ENCODE results near the gene NTN5. TPM values are rescaled to one million over a fixed set of nuclear protein-coding genes. Genes with fewer than 3 reads are reported as not detected.
A peak's percentile ranks its signal among the peaks of the same experiment; 100 is the strongest.

Gene NTN5
- total RNA-seq, 1 experiment from 2014 or later, result 2.9 TPM

- CTCF ChIA-PET, result interaction anchor here (0.6 to 1.4 kb wide), 5 partner anchors 19 to 349 kb away, joined by 3 to 4 read pairs (median 4); no protein-coding TSS in a partner anchor
- Histone ChIP-seq H3K36me3 (ENCODE audit: low read depth) (no peaks in the 10 kb centered on the region), H3K4me1 (replicated peaks; ENCODE audit: insufficient read depth) (peaks cover 32% of the 10 kb centered on the region), H3K79me2 (ENCODE audit: low read depth) (no peaks in the 10 kb centered on the region), H3K27ac (no peak overlapping the region), H3K9me2 (ENCODE audit: insufficient read depth) (no peaks in the 10 kb centered on the region), H3K4me2 (peak overlapping the region; percentile 39), H3F3A (ENCODE audit: insufficient read depth, low read depth) (peaks cover 20% of the 10 kb centered on the region; the same call in 1 of the 2 replicates), H3K9me3 (ENCODE audit: insufficient read depth, low read depth) (no peaks in the 10 kb centered on the region), H3K4me3 (no peak overlapping the region), H3K27me3 (ENCODE audit: insufficient read depth, low read depth) (no peaks in the 10 kb centered on the region), H4K20me1 (ENCODE audit: insufficient read depth) (no peaks in the 10 kb centered on the region), H2AFZ (no peak overlapping the region)
- POLR2A ChIA-PET (ENCODE audit: unreplicated experiment), result interaction anchor here (0.6 kb wide), 1 partner anchor 73 kb away, joined by 10 read pairs; no protein-coding TSS in a partner anchor
- BruUV-seq (replicated peaks), result no TSS peak
- TF ChIP-seq CTCF (conservative IDR thresholded peaks at IDR 0.05) (peak; percentile 92), EZH2 (IDR thresholded peaks at IDR 0.05; ENCODE audit: low read depth) (no peak)
- DNase-seq, result peak; percentile 71 to 72
- intact Hi-C loops (cut with micrococcal nuclease; ENCODE audit: unreplicated experiment), result loop anchor here (1.0 to 5.0 kb wide), 4 partner anchors 62 to 160 kb away; partner anchors contain the start of gene FUT1
Observed at GRCh38 chr19:48674921-48675824, 2.4 kb upstream of the NTN5 start.

GRCh38 chr19:48674216-48674809, 1.5 kb upstream of the NTN5 start:
- intact Hi-C loops (cut with micrococcal nuclease; ENCODE audit: unreplicated experiment), result loop anchor here (2.0 kb wide), 1 partner anchor 110 kb away; no protein-coding TSS in a partner anchor
- Histone ChIP-seq H3K4me1 (replicated peaks; ENCODE audit: insufficient read depth) (peaks cover 32% of the 10 kb centered on the region), H3K27ac (no peak overlapping the region), H2AFZ (no peak overlapping the region), H3K36me3 (ENCODE audit: low read depth) (no peaks in the 10 kb centered on the region), H3F3A (ENCODE audit: insufficient read depth, low read depth) (peaks cover 20% of the 10 kb centered on the region; the same call in 1 of the 2 replicates), H3K9me3 (ENCODE audit: insufficient read depth, low read depth) (no peaks in the 10 kb centered on the region), H3K27me3 (ENCODE audit: insufficient read depth, low read depth) (no peaks in the 10 kb centered on the region), H3K9me2 (ENCODE audit: insufficient read depth) (no peaks in the 10 kb centered on the region), H3K79me2 (ENCODE audit: low read depth) (no peaks in the 10 kb centered on the region), H4K20me1 (ENCODE audit: insufficient read depth) (no peaks in the 10 kb centered on the region), H3K4me3 (no peak overlapping the region), H3K4me2 (no peak overlapping the region)
- TF ChIP-seq EZH2 (IDR thresholded peaks at IDR 0.05; ENCODE audit: low read depth) (no peak), CTCF (conservative IDR thresholded peaks at IDR 0.05) (no peak)
- ChIA-PET POLR2A (ENCODE audit: unreplicated experiment) (no interaction called here), CTCF (interaction anchor here (0.6 to 1.2 kb wide), 3 partner anchors 17 to 106 kb away, joined by 3 to 4 read pairs (median 3); no protein-coding TSS in a partner anchor)
- DNase-seq, result no peak
- no TSS peak for BruUV-seq (replicated peaks)

- no peak overlapping the region for H2AFZ ChIP-seq
- H3K4me1 ChIP-seq (replicated peaks; ENCODE audit: insufficient read depth), result peaks cover 27% of the 10 kb centered on the region
- CTCF ChIA-PET, result no interaction called here
- no peak for DNase-seq
- no peak overlapping the region for H3K4me3 ChIP-seq
- H3K9me2 ChIP-seq (ENCODE audit: insufficient read depth), result no peaks in the 10 kb centered on the region
- peaks cover 20% of the 10 kb centered on the region; the same call in 1 of the 2 replicates for H3F3A ChIP-seq (ENCODE audit: insufficient read depth, low read depth)
- H3K9me3 ChIP-seq (ENCODE audit: insufficient read depth, low read depth), result no peaks in the 10 kb centered on the region
- no peaks in the 10 kb centered on the region for H4K20me1 ChIP-seq (ENCODE audit: insufficient read depth)
- H3K36me3 ChIP-seq (ENCODE audit: low read depth), result no peaks in the 10 kb centered on the region
- POLR2A ChIA-PET (ENCODE audit: unreplicated experiment), result no interaction called here
- H3K79me2 ChIP-seq (ENCODE audit: low read depth), result no peaks in the 10 kb centered on the region
- BruUV-seq (replicated peaks), result no TSS peak
- TF ChIP-seq EZH2 (IDR thresholded peaks at IDR 0.05; ENCODE audit: low read depth) (no peak), CTCF (conservative IDR thresholded peaks at IDR 0.05) (no peak)
- H3K27ac ChIP-seq, result no peak overlapping the region
- H3K27me3 ChIP-seq (ENCODE audit: insufficient read depth, low read depth), result no peaks in the 10 kb centered on the region
- intact Hi-C loops (cut with micrococcal nuclease; ENCODE audit: unreplicated experiment), result loop anchor here (2.0 kb wide), 1 partner anchor 111 kb away; no protein-coding TSS in a partner anchor
- no peak overlapping the region for H3K4me2 ChIP-seq
Observed at GRCh38 chr19:48673436-48674100, 751 bp upstream of the NTN5 start.
